PC-3 (cell line): Measurements from ENCODE around the gene MB. TPM values are rescaled to one million over a fixed set of nuclear protein-coding genes. Genes with fewer than 3 reads are reported as not detected.

Experiments
- ATAC-seq: fragments of 200-7000 bp; cut with Tn5 transposase; 2 replicates; pipeline ENCODE4 v1.9.1; 2020; ENCODE audit warnings: mild to moderate bottlenecking, moderate library complexity
- BruUV-seq: library from RNA; stranded (reverse); fragments of 400-500 nt; replicated peaks from 2 replicates; lab custom pipeline; 2021; lab: Mats Ljungman, UMichigan
- CTCF ChIA-PET: fragments of 300-600 bp; sonication (Branson Sonifier 250); formaldehyde crosslinking; loops from one replicate; lab custom pipeline; 2022; ENCODE audit warnings: antibody characterized with exemption; lab: Charles Lee
- POLR2A ChIA-PET: fragments of 300-600 bp; sonication (Branson Sonifier 250); formaldehyde crosslinking; loops from one replicate; lab custom pipeline; 2022; ENCODE audit warnings: antibody characterized with exemption; ENCODE audit not compliant: unreplicated experiment; lab: Charles Lee
- DNase-seq: peaks from one replicate; pipeline ENCODE4 v3.0.0-alpha.2; 2015
- H2AFZ ChIP-seq: fragments of 300-600 bp; sonication (generic); 2 replicates; pipeline ENCODE4 v1.6.0; 2016; ENCODE audit warnings: antibody characterized with exemption, low read length
- H3F3A ChIP-seq: fragments of 300-600 bp; sonication (generic); one replicate; pipeline ENCODE4 v1.6.0; 2017; ENCODE audit warnings: antibody characterized with exemption, low read length, control low read depth, mild to moderate bottlenecking; ENCODE audit not compliant: unreplicated experiment
- H3K27ac ChIP-seq: fragments of 300-600 bp; sonication (generic); 2 replicates; pipeline ENCODE4 v1.5.1; 2016; ENCODE audit warnings: mild to moderate bottlenecking, low read length
- H3K27me3 ChIP-seq: fragments of 300-600 bp; sonication (generic); 2 replicates; pipeline ENCODE4 v1.6.1; 2016; ENCODE audit warnings: low read length, mixed read lengths
- H3K36me3 ChIP-seq: fragments of 300-600 bp; sonication (generic); 2 replicates; pipeline ENCODE4 v1.6.1; 2016; ENCODE audit warnings: low read depth, mixed run types, low read length, mixed read lengths
- H3K4me1 ChIP-seq: fragments of 300-600 bp; sonication (generic); 2 replicates; pipeline ENCODE4 v1.5.1; 2016; ENCODE audit warnings: low read length; ENCODE audit not compliant: insufficient read depth
- H3K4me2 ChIP-seq: fragments of 300-600 bp; sonication (generic); 2 replicates; pipeline ENCODE4 v1.6.0; 2016; ENCODE audit warnings: low read length
- H3K4me3 ChIP-seq: fragments of 300-600 bp; sonication (generic); 2 replicates; pipeline ENCODE4 v1.5.1; 2016; ENCODE audit warnings: mild to moderate bottlenecking, low read length, mixed read lengths
- H3K79me2 ChIP-seq: fragments of 300-600 bp; sonication (generic); 2 replicates; pipeline ENCODE4 v1.6.1; 2017; ENCODE audit warnings: low read length, mixed read lengths
- H3K9ac ChIP-seq: fragments of 300-600 bp; sonication (generic); 2 replicates; pipeline ENCODE4 v1.6.0; 2016; ENCODE audit warnings: mild to moderate bottlenecking, low read length
- H3K9me2 ChIP-seq: fragments of 300-600 bp; sonication (generic); replicated peaks from 2 replicates; pipeline ENCODE4 v1.6.1; 2016; ENCODE audit warnings: mixed run types, low read length, mixed read lengths
- H3K9me3 ChIP-seq: fragments of 300-600 bp; sonication (generic); 2 replicates; pipeline ENCODE4 v1.6.1; 2016; ENCODE audit warnings: low read length, mixed read lengths
- H4K20me1 ChIP-seq: fragments of 300-600 bp; sonication (generic); 2 replicates; pipeline ENCODE4 v1.6.1; 2016; ENCODE audit warnings: low read length, mixed read lengths
- CTCF ChIP-seq: fragments of 300-600 bp; sonication (generic); conservative IDR thresholded peaks from 2 replicates; pipeline ENCODE4 v1.5.1; 2017; ENCODE audit warnings: antibody characterized with exemption, low read depth, mild to moderate bottlenecking, low read length
- EZH2 ChIP-seq: fragments of 300-600 bp; sonication (generic); IDR thresholded peaks from one replicate; pipeline ENCODE4 v1.6.1; 2017; ENCODE audit warnings: antibody characterized with exemption, mild to moderate bottlenecking, low read length; ENCODE audit not compliant: unreplicated experiment
- EZH2phosphoT487 ChIP-seq: fragments of 300-600 bp; sonication (generic); IDR thresholded peaks from 2 replicates; pipeline ENCODE4 v1.6.1; 2018; ENCODE audit warnings: mild to moderate bottlenecking, antibody characterized with exemption, low read length, borderline replicate concordance
- intact Hi-C: fragments of 100-400 bp; cut with micrococcal nuclease; formaldehyde crosslinking; loops from 2 replicates; pipeline ENCODE4 v1.9.0; 2023
- total RNA-seq: library from RNA; depleted of rRNA; stranded (reverse); fragments of >200 nt; gene quantifications from 2 replicates; pipeline ENCODE4 v1.2.3, GENCODE V29; 2014

MB gene
- total RNA-seq, 1 experiment from 2014 or later: 14.6 TPM

DNA sequence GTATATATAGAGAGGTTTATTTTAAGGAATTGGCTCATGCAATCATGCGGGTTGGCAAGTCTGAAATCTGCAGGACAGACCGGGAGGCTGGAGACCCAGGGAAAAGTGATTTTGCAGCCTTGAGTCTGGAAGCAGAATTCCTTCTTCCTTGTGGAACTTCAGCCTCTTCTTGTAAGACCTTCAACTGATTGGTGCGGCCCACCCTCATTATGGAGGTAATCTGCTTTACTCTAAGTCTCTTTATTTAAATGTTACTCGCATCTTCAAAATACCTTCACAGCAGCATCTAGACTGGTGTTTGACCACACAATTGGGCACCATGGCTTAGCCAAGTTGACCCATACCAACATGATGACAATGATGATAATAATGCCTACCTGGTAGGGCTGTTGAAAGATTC lies 17.8 kb downstream of the MB start:
- H3K79me2 ChIP-seq: no peaks in the 10 kb centered on the region
- ChIA-PET POLR2A (no interaction called here), CTCF (no interaction called here)

GRCh38 chr22:35598396-35598710 lies 18.8 kb downstream of the MB start:
- no peaks in the 10 kb centered on the region for H3K27me3 ChIP-seq
- no peak overlapping the region for H3K4me3 ChIP-seq
- ATAC-seq (no peak), DNase-seq (no peak)
- no peak overlapping the region for H3K27ac ChIP-seq
- no peaks in the 10 kb centered on the region for H3K79me2 ChIP-seq
- no TSS peak for BruUV-seq
- POLR2A ChIA-PET: no interaction called here
- H3K9ac ChIP-seq: no peak overlapping the region
- CTCF ChIA-PET: no interaction called here
- H4K20me1 ChIP-seq: no peaks in the 10 kb centered on the region
- no peaks in the 10 kb centered on the region for H3F3A ChIP-seq
- peaks cover 17% of the 10 kb centered on the region for H3K4me1 ChIP-seq
- TF ChIP-seq EZH2phosphoT487 (no peak), EZH2 (no peak), CTCF (no peak)
- no peaks in the 10 kb centered on the region for H3K9me3 ChIP-seq
- no peak overlapping the region for H2AFZ ChIP-seq
- no peaks in the 10 kb centered on the region for H3K36me3 ChIP-seq
- intact Hi-C loops: no loop called here
- no peak overlapping the region for H3K4me2 ChIP-seq
- no peaks in the 10 kb centered on the region for H3K9me2 ChIP-seq

More for the DNA sequence above, 17.8 kb downstream of the MB start:
- H3K9me2 ChIP-seq: no peaks in the 10 kb centered on the region
- TF ChIP-seq CTCF: no peak
- no peak for TF ChIP-seq EZH2
- no peak for TF ChIP-seq EZH2phosphoT487
- BruUV-seq: no TSS peak
- H3K4me2 ChIP-seq: no peak overlapping the region
- H3F3A ChIP-seq: no peaks in the 10 kb centered on the region
- no peaks in the 10 kb centered on the region for H3K27me3 ChIP-seq
- H3K36me3 ChIP-seq: no peaks in the 10 kb centered on the region
- H3K4me1 ChIP-seq: peaks cover 21% of the 10 kb centered on the region
- no peaks in the 10 kb centered on the region for H4K20me1 ChIP-seq
- H3K9me3 ChIP-seq: no peaks in the 10 kb centered on the region
- DNase-seq: no peak
- H2AFZ ChIP-seq: no peak overlapping the region
- ATAC-seq: no peak
- intact Hi-C loops: no loop called here
- no peak overlapping the region for H3K4me3 ChIP-seq
- no peak overlapping the region for H3K27ac ChIP-seq
- H3K9ac ChIP-seq: no peak overlapping the region

GRCh38 chr22:35597692-35598395 lies 19.3 kb downstream of the MB start:
- H3K9me2 ChIP-seq: no peaks in the 10 kb centered on the region
- H3K27me3 ChIP-seq: no peaks in the 10 kb centered on the region
- ATAC-seq: no peak
- TF ChIP-seq CTCF (no peak), EZH2phosphoT487 (no peak)
- H3K4me3 ChIP-seq: no peak overlapping the region
- H3K27ac ChIP-seq: no peak overlapping the region
- DNase-seq: no peak
- H3K79me2 ChIP-seq: no peaks in the 10 kb centered on the region
- H3K36me3 ChIP-seq: no peaks in the 10 kb centered on the region
- H2AFZ ChIP-seq: no peak overlapping the region
- H3F3A ChIP-seq: no peaks in the 10 kb centered on the region
- no peaks in the 10 kb centered on the region for H4K20me1 ChIP-seq
- H3K4me2 ChIP-seq: no peak overlapping the region
- peaks cover 13% of the 10 kb centered on the region for H3K4me1 ChIP-seq
- no peaks in the 10 kb centered on the region for H3K9me3 ChIP-seq
- CTCF ChIA-PET: no interaction called here
- H3K9ac ChIP-seq: no peak overlapping the region
- intact Hi-C loops: no loop called here
- POLR2A ChIA-PET: no interaction called here
- no TSS peak for BruUV-seq
